Neural progenitor cell (in vitro differentiated cells): ENCODE measurements around the gene ZNF280B. TPM values are rescaled to one million over a fixed set of nuclear protein-coding genes. Genes with fewer than 3 reads are reported as not detected.
"Not testable (repeated sequence)": the region's sequence is repeated elsewhere in the genome, so short reads cannot be mapped to it uniquely, and the experiment has no call there.

ENCODE experiments used
- DNase-seq: peaks from one replicate; pipeline ENCODE4 v3.0.0-alpha.2; 2016; ENCODE audit warnings: low spot score
- H2AFZ ChIP-seq: fragments of 200-600 bp; sonication (generic); replicated peaks from 2 replicates; pipeline ENCODE4 v1.6.1; 2016; ENCODE audit warnings: antibody characterized with exemption
- H3F3A ChIP-seq: fragments of 200-600 bp; sonication (generic); 2 replicates; pipeline ENCODE4 v1.6.1; 2016; ENCODE audit warnings: antibody characterized with exemption, low read depth
- H3K27ac ChIP-seq: fragments of 200-600 bp; sonication (generic); 2 replicates; pipeline ENCODE4 v1.5.1; 2016; ENCODE audit warnings: mild to moderate bottlenecking
- H3K27me3 ChIP-seq: fragments of 200-600 bp; sonication (generic); 2 replicates; pipeline ENCODE4 v1.6.1; 2016; ENCODE audit warnings: mild to moderate bottlenecking, moderate library complexity
- H3K36me3 ChIP-seq: fragments of 200-600 bp; sonication (generic); 2 replicates; pipeline ENCODE4 v1.5.1; 2016
- H3K4me1 ChIP-seq: fragments of 200-600 bp; sonication (generic); 2 replicates; pipeline ENCODE4 v1.6.1; 2016; ENCODE audit warnings: mixed run types
- H3K4me2 ChIP-seq: fragments of 200-600 bp; sonication (generic); 2 replicates; pipeline ENCODE4 v1.6.1; 2016
- H3K4me3 ChIP-seq: fragments of 200-600 bp; sonication (generic); 2 replicates; pipeline ENCODE4 v1.5.1; 2016
- H3K79me2 ChIP-seq: fragments of 200-600 bp; sonication (generic); 2 replicates; pipeline ENCODE4 v1.6.1; 2016; ENCODE audit warnings: low read depth
- H3K9ac ChIP-seq: fragments of 200-600 bp; sonication (generic); 2 replicates; pipeline ENCODE4 v1.6.1; 2016
- H3K9me3 ChIP-seq: fragments of 200-600 bp; sonication (generic); 2 replicates; pipeline ENCODE4 v1.5.1; 2016; ENCODE audit warnings: low read depth
- H4K20me1 ChIP-seq: fragments of 200-600 bp; sonication (generic); 2 replicates; pipeline ENCODE4 v1.6.1; 2016; ENCODE audit warnings: low read depth
- H3K27ac Mint-ChIP-seq: 3 replicates; pipeline ENCODE4 v1.8.0; 2021; ENCODE audit warnings: mixed read lengths
- H3K27me3 Mint-ChIP-seq: 2 replicates; pipeline ENCODE4 v1.8.0; 2022; ENCODE audit warnings: low read depth, mild to moderate bottlenecking, inconsistent platforms, moderate library complexity, mixed read lengths; ENCODE audit not compliant: insufficient read depth
- H3K36me3 Mint-ChIP-seq: 3 replicates; pipeline ENCODE4 v1.8.0; 2021; ENCODE audit warnings: mixed read lengths
- H3K4me1 Mint-ChIP-seq: 3 replicates; pipeline ENCODE4 v1.8.0; 2021; ENCODE audit warnings: mixed read lengths
- H3K4me3 Mint-ChIP-seq: 3 replicates; pipeline ENCODE4 v1.8.0; 2021; ENCODE audit warnings: mild to moderate bottlenecking, moderate library complexity, mixed read lengths
- H3K9me3 Mint-ChIP-seq: 3 replicates; pipeline ENCODE4 v1.8.0; 2020; ENCODE audit warnings: mixed read lengths
- CTCF ChIP-seq: fragments of 200-600 bp; sonication (generic); IDR thresholded peaks from 2 replicates; pipeline ENCODE4 v1.5.1; 2017; ENCODE audit warnings: antibody characterized with exemption, mild to moderate bottlenecking
- EZH2 ChIP-seq: fragments of 200-600 bp; sonication (generic); IDR thresholded peaks from 2 replicates; pipeline ENCODE4 v1.6.1; 2017; ENCODE audit warnings: antibody characterized with exemption, mild to moderate bottlenecking, moderate library complexity
- EZH2phosphoT487 ChIP-seq: fragments of 200-600 bp; sonication (generic); IDR thresholded peaks from 2 replicates; pipeline ENCODE4 v1.6.1; 2017; ENCODE audit warnings: antibody characterized with exemption
- total RNA-seq: library from RNA; depleted of rRNA; stranded (reverse); fragments of >200 nt; gene quantifications from 2 replicates; pipeline ENCODE4 v1.2.3, GENCODE V29; 2015; ENCODE audit warnings: low replicate concordance

Gene ZNF280B
- total RNA-seq, 1 donor from 2014 or later: 14.2 TPM

GRCh38 chr22:22513619-22514018, 5.1 kb upstream of the ZNF280B start:
- Mint-ChIP-seq H3K36me3 (no peaks in the 10 kb centered on the region), H3K9me3 (peaks cover 5% of the 10 kb centered on the region), H3K4me3 (no peak overlapping the region), H3K27me3 (peaks cover 8% of the 10 kb centered on the region), H3K4me1 (peaks cover 2% of the 10 kb centered on the region), H3K27ac (no peak overlapping the region)
- no peak overlapping the region for H3K4me3 ChIP-seq
- H3K27me3 ChIP-seq: peaks cover 72% of the 10 kb centered on the region
- H3F3A ChIP-seq: no peaks in the 10 kb centered on the region
- no peaks in the 10 kb centered on the region for H3K9me3 ChIP-seq
- H3K36me3 ChIP-seq: no peaks in the 10 kb centered on the region
- H3K9ac ChIP-seq: no peak overlapping the region
- H2AFZ ChIP-seq: no peak overlapping the region
- H3K79me2 ChIP-seq: no peaks in the 10 kb centered on the region
- DNase-seq: no peak
- H3K4me2 ChIP-seq: no peak overlapping the region
- no peak overlapping the region for H3K27ac ChIP-seq
- H4K20me1 ChIP-seq: no peaks in the 10 kb centered on the region
- no peaks in the 10 kb centered on the region for H3K4me1 ChIP-seq
- no peak for TF ChIP-seq CTCF
- TF ChIP-seq EZH2: no peak
- no peak for TF ChIP-seq EZH2phosphoT487

DNA sequence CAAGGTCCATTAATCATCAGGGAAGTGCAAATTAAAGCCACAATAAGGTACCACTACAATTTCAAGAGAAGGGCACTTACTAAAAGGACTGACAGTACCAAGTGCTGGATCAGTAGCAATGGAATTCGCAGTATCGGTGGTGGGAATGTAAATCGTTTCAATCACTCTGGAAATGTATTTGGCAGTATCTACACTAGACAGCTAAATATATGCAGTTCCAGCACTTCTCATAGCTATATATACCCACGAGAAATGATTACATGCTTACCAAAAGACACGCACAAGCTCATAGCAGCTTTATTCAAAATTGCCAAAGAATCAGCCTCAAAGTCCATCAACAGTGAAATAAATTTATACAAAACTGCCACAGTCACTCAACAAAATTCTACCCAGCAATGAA, 4.4 kb upstream of the ZNF280B start:
- no peak for TF ChIP-seq CTCF
- no peak for TF ChIP-seq EZH2phosphoT487
- no peak for TF ChIP-seq EZH2
- Mint-ChIP-seq H3K9me3 (peaks cover 5% of the 10 kb centered on the region), H3K36me3 (no peaks in the 10 kb centered on the region), H3K27ac (no peak overlapping the region), H3K27me3 (peaks cover 8% of the 10 kb centered on the region), H3K4me1 (peaks cover 3% of the 10 kb centered on the region), H3K4me3 (no peak overlapping the region)
- no peak overlapping the region for H3K27ac ChIP-seq
- H3K4me2 ChIP-seq: no peak overlapping the region
- DNase-seq: no peak
- no peaks in the 10 kb centered on the region for H3K9me3 ChIP-seq
- no peak overlapping the region for H3K4me3 ChIP-seq
- peaks cover 72% of the 10 kb centered on the region for H3K27me3 ChIP-seq
- no peaks in the 10 kb centered on the region for H3K4me1 ChIP-seq
- H3F3A ChIP-seq: no peaks in the 10 kb centered on the region
- H3K36me3 ChIP-seq: no peaks in the 10 kb centered on the region
- H3K79me2 ChIP-seq: peaks cover 5% of the 10 kb centered on the region
- no peak overlapping the region for H3K9ac ChIP-seq
- H4K20me1 ChIP-seq: no peaks in the 10 kb centered on the region
- no peak overlapping the region for H2AFZ ChIP-seq

- H3K27ac ChIP-seq, H3K4me2 ChIP-seq, H2AFZ ChIP-seq, H3K27ac Mint-ChIP-seq, H3K36me3 ChIP-seq, H3K9me3 ChIP-seq, H3K4me3 ChIP-seq, DNase-seq, H3K27me3 Mint-ChIP-seq, H3K4me3 Mint-ChIP-seq, H3K4me1 ChIP-seq, H3K9me3 Mint-ChIP-seq, H3K9ac ChIP-seq, H3F3A ChIP-seq: not testable (repeated sequence)
- peaks cover 14% of the 10 kb centered on the region for H3K4me1 Mint-ChIP-seq
- peaks cover 16% of the 10 kb centered on the region for H3K36me3 Mint-ChIP-seq
- Histone ChIP-seq H3K27me3 (peaks cover 55% of the 10 kb centered on the region), H3K79me2 (peaks cover 24% of the 10 kb centered on the region), H4K20me1 (peaks cover 16% of the 10 kb centered on the region)
Observed at GRCh38 chr22:22510833-22511232, 2.3 kb upstream of the ZNF280B start.

- H3K36me3 ChIP-seq, DNase-seq, H3K4me3 ChIP-seq, H3K27ac ChIP-seq, H3K27ac Mint-ChIP-seq, H3K9ac ChIP-seq, H3K9me3 ChIP-seq, H2AFZ ChIP-seq, H3K4me1 ChIP-seq, H3K4me2 ChIP-seq, H3K27me3 Mint-ChIP-seq, H3K9me3 Mint-ChIP-seq, H3F3A ChIP-seq: not testable (repeated sequence)
- Histone ChIP-seq H3K27me3 (peaks cover 46% of the 10 kb centered on the region), H3K79me2 (peaks cover 31% of the 10 kb centered on the region), H4K20me1 (peaks cover 16% of the 10 kb centered on the region)
- Mint-ChIP-seq H3K4me3 (peak overlapping the region; percentile 97), H3K4me1 (peaks cover 14% of the 10 kb centered on the region), H3K36me3 (peaks cover 21% of the 10 kb centered on the region)
Observed at GRCh38 chr22:22509912-22510311, 1.4 kb upstream of the ZNF280B start.
